ENCODE results near the gene CD40LG. TPM values are rescaled to one million over a fixed set of nuclear protein-coding genes. Genes with fewer than 3 reads are reported as not detected.
A peak's percentile ranks its signal among the peaks of the same experiment; 100 is the strongest.

Gene CD40LG
- total RNA-seq, 1 experiment from 2014 or later, result not detected

GRCh38 chrX:136608295-136608933, 39.5 kb upstream of the CD40LG start:
- H3K27me3 Mint-ChIP-seq (ENCODE audit: insufficient read depth, unreplicated experiment), result peaks cover 46% of the 10 kb centered on the region
- peak; percentile 20 for TF ChIP-seq CTCF (IDR thresholded peaks at IDR 0.05; ENCODE audit: unreplicated experiment)
- peaks cover 5% of the 10 kb centered on the region for H3K4me1 Mint-ChIP-seq (ENCODE audit: insufficient read depth, unreplicated experiment)
- H3K36me3 Mint-ChIP-seq (ENCODE audit: insufficient read depth, unreplicated experiment), result no peaks in the 10 kb centered on the region
- intact Hi-C loops (cut with micrococcal nuclease), result loop anchor here (1.0 kb wide), 1 partner anchor 87 kb away; no protein-coding TSS in a partner anchor
- POLR2A ChIA-PET, result interaction anchor here (1.2 kb wide), 1 partner anchor 87 kb away, joined by 5 read pairs; no protein-coding TSS in a partner anchor
- peaks cover 8% of the 10 kb centered on the region for H3K9me3 Mint-ChIP-seq (ENCODE audit: unreplicated experiment)
- H3K4me3 Mint-ChIP-seq (ENCODE audit: unreplicated experiment), result no peak overlapping the region
- H3K27ac Mint-ChIP-seq (ENCODE audit: low read depth, unreplicated experiment), result no peak overlapping the region
- BruUV-seq (replicated peaks), result no TSS peak
- DNase-seq (ENCODE audit: unreplicated experiment), result peak; percentile 34
- CTCF ChIA-PET, result interaction anchor here (0.6 to 2.5 kb wide), 10 partner anchors 9 to 1419 kb away, joined by 3 to 19 read pairs (median 3); partner anchors contain the start of gene RBMX

- Mint-ChIP-seq H3K9me3 (ENCODE audit: unreplicated experiment) (no peaks in the 10 kb centered on the region), H3K4me3 (ENCODE audit: unreplicated experiment) (no peak overlapping the region), H3K36me3 (ENCODE audit: insufficient read depth, unreplicated experiment) (no peaks in the 10 kb centered on the region), H3K4me1 (ENCODE audit: insufficient read depth, unreplicated experiment) (no peaks in the 10 kb centered on the region), H3K27me3 (ENCODE audit: insufficient read depth, unreplicated experiment) (peaks cover 46% of the 10 kb centered on the region), H3K27ac (ENCODE audit: low read depth, unreplicated experiment) (no peak overlapping the region)
- no peak for DNase-seq (ENCODE audit: unreplicated experiment)
- no peak for TF ChIP-seq CTCF (IDR thresholded peaks at IDR 0.05; ENCODE audit: unreplicated experiment)
- intact Hi-C loops (cut with micrococcal nuclease), result no loop called here
- ChIA-PET POLR2A (interaction anchor here (0.7 kb wide), 1 partner anchor 26 kb away, joined by 3 read pairs; no protein-coding TSS in a partner anchor), CTCF (interaction anchor here (0.9 to 1.1 kb wide), 2 partner anchors 9 to 78 kb away, joined by 4 read pairs; no protein-coding TSS in a partner anchor)
- BruUV-seq (replicated peaks), result no TSS peak
These were observed 30.8 kb upstream of the CD40LG start for GRCh38 chrX:136616987-136617685.

GRCh38 chrX:136619899-136620505, 28.0 kb upstream of the CD40LG start:
- Mint-ChIP-seq H3K36me3 (ENCODE audit: insufficient read depth, unreplicated experiment) (no peaks in the 10 kb centered on the region), H3K9me3 (ENCODE audit: unreplicated experiment) (peaks cover 7% of the 10 kb centered on the region), H3K27ac (ENCODE audit: low read depth, unreplicated experiment) (no peak overlapping the region), H3K4me3 (ENCODE audit: unreplicated experiment) (no peak overlapping the region), H3K27me3 (ENCODE audit: insufficient read depth, unreplicated experiment) (peaks cover 63% of the 10 kb centered on the region), H3K4me1 (ENCODE audit: insufficient read depth, unreplicated experiment) (no peaks in the 10 kb centered on the region)
- DNase-seq (ENCODE audit: unreplicated experiment), result no peak
- BruUV-seq (replicated peaks), result no TSS peak
- POLR2A ChIA-PET, result no interaction called here
- intact Hi-C loops (cut with micrococcal nuclease), result no loop called here
- no peak for TF ChIP-seq CTCF (IDR thresholded peaks at IDR 0.05; ENCODE audit: unreplicated experiment)
- CTCF ChIA-PET, result interaction anchor here (0.6 kb wide), 1 partner anchor 455 kb away, joined by 3 read pairs; no protein-coding TSS in a partner anchor

- intact Hi-C loops (cut with micrococcal nuclease), result no loop called here
- no peak for TF ChIP-seq CTCF (IDR thresholded peaks at IDR 0.05; ENCODE audit: unreplicated experiment)
- Mint-ChIP-seq H3K36me3 (ENCODE audit: insufficient read depth, unreplicated experiment) (no peaks in the 10 kb centered on the region), H3K27ac (ENCODE audit: low read depth, unreplicated experiment) (no peak overlapping the region), H3K4me1 (ENCODE audit: insufficient read depth, unreplicated experiment) (no peaks in the 10 kb centered on the region), H3K27me3 (ENCODE audit: insufficient read depth, unreplicated experiment) (peaks cover 65% of the 10 kb centered on the region), H3K9me3 (ENCODE audit: unreplicated experiment) (peaks cover 7% of the 10 kb centered on the region), H3K4me3 (ENCODE audit: unreplicated experiment) (no peak overlapping the region)
- DNase-seq (ENCODE audit: unreplicated experiment), result no peak
- ChIA-PET CTCF (no interaction called here), POLR2A (no interaction called here)
- no TSS peak for BruUV-seq (replicated peaks)
These were observed 27.2 kb upstream of the CD40LG start for GRCh38 chrX:136620780-136621179.

Measured in MCF 10A (cell line).